HepG2 (cell line): ENCODE measurements around the gene THADA. TPM values are rescaled to one million over a fixed set of nuclear protein-coding genes. Genes with fewer than 3 reads are reported as not detected.

Experiments
- ATAC-seq: fragments of 200-7000 bp; cut with Tn5 transposase; 3 replicates; pipeline ENCODE4 v1.9.1; 2020; ENCODE audit warnings: mild to moderate bottlenecking, moderate library complexity
- BruUV-seq: library from RNA; stranded (reverse); fragments of 400-500 nt; replicated peaks from 2 replicates; lab custom pipeline; 2021; lab: Mats Ljungman, UMichigan
- CTCF ChIA-PET: fragments of 300-600 bp; formaldehyde crosslinking; extraction: SDS; loops from one replicate; lab custom pipeline; 2021; ENCODE audit warnings: low total read pairs, inconsistent platforms, low intra/inter-chr PET ratio; lab: Yijun Ruan, JAX
- POLR2A ChIA-PET: fragments of 350-600 bp; sonication (Branson Sonifier 250); formaldehyde crosslinking; loops from one replicate; lab custom pipeline; 2020; ENCODE audit warnings: antibody characterized with exemption, inconsistent platforms; lab: Yijun Ruan, JAX
- DNase-seq: peaks from one replicate; pipeline ENCODE4 v3.0.0-alpha.2; 2015; ENCODE audit warnings: low spot score
- FAIRE-seq: peaks from 3 replicates; lab custom pipeline; 2011; peaks lifted over from hg19 to GRCh38; lab: Jason Lieb, UNC
- H2AFZ ChIP-seq: one replicate; pipeline ENCODE4 v1.6.1; 2011; ENCODE audit warnings: low read length, inconsistent platforms
- H3K27ac ChIP-seq: fragments of 300-600 bp; 3 replicates; pipeline ENCODE4 v1.8.0; 2011; ENCODE audit warnings: mixed run types, mild to moderate bottlenecking, mixed read lengths, low read length, inconsistent platforms; ENCODE audit not compliant: insufficient read depth; ENCODE audit errors: extremely low read length
- H3K27me3 ChIP-seq, 2 experiments: fragments of 200-600 bp in 1 of 2; 2 replicates in 1 of 2; 3 replicates in 1 of 2; pipeline versions ENCODE4 v1.6.0 to v1.8.0; 2011; ENCODE audit warnings: low read length in 2 of 2, mild to moderate bottlenecking in 2 of 2, moderate library complexity in 2 of 2, inconsistent platforms in 1 of 2; ENCODE audit not compliant: insufficient read depth in 2 of 2, control insufficient read depth in 1 of 2
- H3K36me3 ChIP-seq, 2 experiments: fragments of 200-600 bp in 1 of 2; replicated peaks in 1 of 2; 2 replicates in 1 of 2; 3 replicates in 1 of 2; pipeline versions ENCODE4 v1.5.1 to v1.8.0; 2011; ENCODE audit warnings: low read length in 2 of 2, inconsistent platforms in 1 of 2; ENCODE audit not compliant: insufficient read depth in 2 of 2, control insufficient read depth in 1 of 2
- H3K4me1 ChIP-seq: 2 replicates; pipeline ENCODE4 v1.5.1; 2012; ENCODE audit warnings: low read length, inconsistent platforms; ENCODE audit not compliant: insufficient read depth
- H3K4me2 ChIP-seq: 2 replicates; pipeline ENCODE4 v1.6.0; 2011; ENCODE audit warnings: low read depth, low read length, inconsistent platforms
- H3K4me3 ChIP-seq, 3 experiments: fragments of 200-600 bp in 1 of 3; sonication (generic), shearing (Covaris generic) in 1 of 3; replicated peaks in 1 of 3; 2 replicates each; pipeline ENCODE4 v1.5.1; 2011 to 2016; ENCODE audit warnings: low read length in 3 of 3, inconsistent platforms in 2 of 3, low read depth in 2 of 3, mild to moderate bottlenecking in 2 of 3, control low read depth in 1 of 3, mixed read lengths in 1 of 3; ENCODE audit not compliant: insufficient read depth in 1 of 3
- H3K79me2 ChIP-seq: one replicate; pipeline ENCODE4 v1.6.1; 2011; ENCODE audit warnings: low read length, inconsistent platforms; ENCODE audit not compliant: insufficient read depth
- H3K9ac ChIP-seq: 2 replicates; pipeline ENCODE4 v1.6.0; 2011; ENCODE audit warnings: mild to moderate bottlenecking, low read depth, low read length, inconsistent platforms; ENCODE audit not compliant: insufficient read depth
- H3K9me3 ChIP-seq: 2 replicates; pipeline ENCODE4 v1.5.1; 2012; ENCODE audit warnings: mild to moderate bottlenecking, low read length
- H4K20me1 ChIP-seq: 2 replicates; pipeline ENCODE4 v1.6.0; 2011; ENCODE audit warnings: inconsistent platforms, mild to moderate bottlenecking, low read length, moderate library complexity; ENCODE audit not compliant: insufficient read depth
- BATF2 ChIP-seq: sonication (generic); formaldehyde crosslinking; IDR thresholded peaks from 2 replicates; pipeline ENCODE4 v1.8.0; 2022; ENCODE audit warnings: mild to moderate bottlenecking, missing genetic modification reagents, moderate library complexity
- DNMT1 ChIP-seq: sonication (generic); formaldehyde crosslinking; IDR thresholded peaks from 2 replicates; pipeline ENCODE4 v1.5.1; 2020; ENCODE audit warnings: mild to moderate bottlenecking, missing genetic modification reagents
- ELF1 ChIP-seq: sonication (generic); formaldehyde crosslinking; IDR thresholded peaks from 2 replicates; pipeline ENCODE4 v1.4.0; 2020; ENCODE audit warnings: missing genetic modification reagents
- HIVEP1 ChIP-seq: sonication (generic); formaldehyde crosslinking; IDR thresholded peaks from 2 replicates; pipeline ENCODE4 v1.4.0; 2020; ENCODE audit warnings: mild to moderate bottlenecking, missing genetic modification reagents
- ISX ChIP-seq: sonication (generic); formaldehyde crosslinking; conservative IDR thresholded peaks from 2 replicates; pipeline ENCODE4 v1.5.0; 2020; ENCODE audit warnings: missing genetic modification reagents
- JUN ChIP-seq: sonication (generic); formaldehyde crosslinking; IDR thresholded peaks from 2 replicates; pipeline ENCODE4 v1.4.0; 2020; ENCODE audit warnings: mild to moderate bottlenecking, missing genetic modification reagents
- KDM1A ChIP-seq: IDR thresholded peaks from 2 replicates; pipeline ENCODE4 v1.6.1; 2016; ENCODE audit warnings: missing compliant biosample characterization
- ZNF451 ChIP-seq: sonication (generic); formaldehyde crosslinking; IDR thresholded peaks from 2 replicates; pipeline ENCODE4 v1.5.0; 2020; ENCODE audit warnings: mild to moderate bottlenecking, missing genetic modification reagents
- ZNF556 ChIP-seq: sonication (generic); formaldehyde crosslinking; IDR thresholded peaks from 2 replicates; pipeline ENCODE4 v1.4.0; 2020; ENCODE audit warnings: mild to moderate bottlenecking, missing genetic modification reagents, borderline replicate concordance
- ZNF557 ChIP-seq: sonication (generic); formaldehyde crosslinking; IDR thresholded peaks from 2 replicates; pipeline ENCODE4 v1.4.0; 2020; ENCODE audit warnings: missing genetic modification reagents
- ZNF670 ChIP-seq: sonication (generic); formaldehyde crosslinking; IDR thresholded peaks from 2 replicates; pipeline ENCODE4 v1.8.0; 2022; ENCODE audit warnings: mild to moderate bottlenecking, missing genetic modification reagents, borderline replicate concordance
- WGBS: methylation state at CpG from one replicate; pipeline ENCODE4 v1.1.6; 2017; ENCODE audit warnings: low lambda C conversion rate; 5-methylcytosine and 5-hydroxymethylcytosine counted together
- in situ Hi-C: cut with HindIII; loops from 2 replicates; pipeline ENCODE4 v1.10.0; 2017; ENCODE audit warnings: low pct_unique_long_range_greater_than_20kb; ENCODE audit not compliant: extremely low pct_ligation_motif_present
- intact Hi-C: fragments of 100-400 bp; cut with micrococcal nuclease; formaldehyde crosslinking; loops from one replicate; pipeline ENCODE4 v1.10.0; 2022; ENCODE audit not compliant: unreplicated experiment
- polyA plus RNA-seq, 8 experiments: library from polyadenylated mRNA; depleted of rRNA in 3 of 8; stranded (reverse) in 7 of 8; unstranded in 1 of 8; fragments of >200 nt; fragmentation: Illumina TruSeq in 4 of 8; extraction: Trizol in 4 of 8; gene quantifications; 2 replicates each; pipeline versions ENCODE4 v1.2.1 to v1.2.3, GENCODE V29; 2011 to 2016; ENCODE audit warnings: low read depth in 4 of 8, missing spikeins in 1 of 8, mixed read lengths in 1 of 8; ENCODE audit not compliant: insufficient read depth in 1 of 8
- total RNA-seq, 5 experiments: library from RNA; depleted of rRNA; stranded (reverse); fragments of >200 nt; fragmentation: Illumina TruSeq; extraction: Trizol; gene quantifications; 2 replicates each; pipeline ENCODE4 v1.2.3, GENCODE V29; 2016; ENCODE audit warnings: low read depth in 1 of 5
- TF ChIP-seq, protein P1 (sequence below): IDR thresholded peaks from 2 replicates; pipeline ENCODE4 v1.6.1; 2016; ENCODE audit warnings: low read depth, borderline replicate concordance

The THADA gene
- total and polyA plus RNA-seq, 2 of the 13 experiments (the other 11 are each of a cell fraction or from before 2014, with no cell fraction given), result 12.7 to 21.7 TPM

DNA sequence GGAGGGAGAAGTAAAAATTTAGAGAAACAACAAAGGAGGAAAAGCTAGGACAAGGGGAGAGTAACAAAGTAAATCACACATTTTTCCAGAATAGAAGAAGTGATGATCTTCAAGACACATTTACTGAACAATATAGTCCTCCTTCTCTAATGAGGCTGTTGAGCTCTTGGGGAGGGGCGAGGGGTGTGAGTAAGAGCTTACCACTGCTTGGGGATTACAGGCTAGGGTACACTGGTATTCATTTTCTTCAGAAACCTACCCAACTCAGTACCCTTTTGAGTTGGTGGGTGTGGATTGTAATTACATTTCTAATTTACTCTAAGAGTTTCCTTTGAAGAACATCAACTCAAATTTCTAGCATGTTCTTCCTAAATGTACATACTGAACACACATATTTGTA is 211.7 kb downstream of the THADA start:
- DNase-seq, result no peak
- Histone ChIP-seq H3K36me3 (no peaks in the 10 kb centered on the region), H2AFZ (no peak overlapping the region), H3K4me3 (no peak overlapping the region), H3K4me2 (no peak overlapping the region), H3K27me3 (no peaks in the 10 kb centered on the region), H4K20me1 (no peaks in the 10 kb centered on the region), H3K9me3 (no peaks in the 10 kb centered on the region), H3K9ac (no peak overlapping the region), H3K79me2 (no peaks in the 10 kb centered on the region), H3K27ac (no peak overlapping the region), H3K4me1 (peaks cover 38% of the 10 kb centered on the region)
- BruUV-seq, result no TSS peak
- ATAC-seq, result no peak
- WGBS, result 92% methylated on average over 1 of the region's 1 CpG
- ChIA-PET CTCF (no interaction called here), POLR2A (no interaction called here)
- FAIRE-seq, result no peak
- TF ChIP-seq BATF2 (no peak), ISX (CRISPR knock-in tag) (no peak), ZNF670 (CRISPR knock-in tag) (no peak), ZNF556 (CRISPR knock-in tag) (no peak), DNMT1 (CRISPR knock-in tag) (no peak), ELF1 (CRISPR knock-in tag) (no peak), JUN (no peak), ZNF557 (no peak), KDM1A (CRISPR knock-in tag) (no peak), ZNF451 (CRISPR knock-in tag) (no peak), HIVEP1 (CRISPR knock-in tag) (no peak)
- TF ChIP-seq, protein P1, sequence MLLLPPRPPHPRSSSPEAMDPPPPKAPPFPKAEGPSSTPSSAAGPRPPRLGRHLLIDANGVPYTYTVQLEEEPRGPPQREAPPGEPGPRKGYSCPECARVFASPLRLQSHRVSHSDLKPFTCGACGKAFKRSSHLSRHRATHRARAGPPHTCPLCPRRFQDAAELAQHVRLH (CRISPR knock-in tag), result no peak
- in situ Hi-C loops, result no loop called here
- intact Hi-C loops, result no loop called here
